ENCODE data around the gene GPR35.

DNA sequence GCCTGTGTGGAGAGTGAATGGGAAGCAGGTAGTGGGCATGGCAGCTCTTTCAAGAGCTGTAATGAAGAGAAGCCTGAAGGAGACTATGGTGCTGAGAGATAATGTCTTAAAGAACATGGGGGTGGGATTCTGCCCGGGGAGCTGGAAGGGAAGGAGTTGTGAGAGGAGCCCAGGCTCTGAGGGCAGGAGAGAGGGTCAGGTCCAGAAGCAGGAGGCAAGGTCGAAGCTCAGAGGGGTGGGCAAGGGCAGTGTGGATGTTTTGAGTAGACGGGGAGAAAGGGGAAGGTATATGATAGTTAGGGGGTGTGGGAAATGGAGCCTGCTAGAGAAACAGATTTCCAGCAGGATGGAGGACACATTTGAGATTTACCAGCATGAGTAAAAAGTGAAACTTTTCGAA is 36.6 kb upstream of the GPR35 start:
- TF ChIP-seq, protein P1, sequence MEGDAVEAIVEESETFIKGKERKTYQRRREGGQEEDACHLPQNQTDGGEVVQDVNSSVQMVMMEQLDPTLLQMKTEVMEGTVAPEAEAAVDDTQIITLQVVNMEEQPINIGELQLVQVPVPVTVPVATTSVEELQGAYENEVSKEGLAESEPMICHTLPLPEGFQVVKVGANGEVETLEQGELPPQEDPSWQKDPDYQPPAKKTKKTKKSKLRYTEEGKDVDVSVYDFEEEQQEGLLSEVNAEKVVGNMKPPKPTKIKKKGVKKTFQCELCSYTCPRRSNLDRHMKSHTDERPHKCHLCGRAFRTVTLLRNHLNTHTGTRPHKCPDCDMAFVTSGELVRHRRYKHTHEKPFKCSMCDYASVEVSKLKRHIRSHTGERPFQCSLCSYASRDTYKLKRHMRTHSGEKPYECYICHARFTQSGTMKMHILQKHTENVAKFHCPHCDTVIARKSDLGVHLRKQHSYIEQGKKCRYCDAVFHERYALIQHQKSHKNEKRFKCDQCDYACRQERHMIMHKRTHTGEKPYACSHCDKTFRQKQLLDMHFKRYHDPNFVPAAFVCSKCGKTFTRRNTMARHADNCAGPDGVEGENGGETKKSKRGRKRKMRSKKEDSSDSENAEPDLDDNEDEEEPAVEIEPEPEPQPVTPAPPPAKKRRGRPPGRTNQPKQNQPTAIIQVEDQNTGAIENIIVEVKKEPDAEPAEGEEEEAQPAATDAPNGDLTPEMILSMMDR (IDR thresholded peaks at IDR 0.05; ENCODE audit: extremely low read depth in 1 of 2, insufficient read depth in 1 of 2, low read depth in 1 of 2, low read length in 2 of 2): no peak
- TF ChIP-seq POLR2A (IDR thresholded peaks at IDR 0.05; ENCODE audit: low read depth, low read length) (no peak), EZH2 (IDR thresholded peaks at IDR 0.05; ENCODE audit: borderline replicate concordance, low read depth, low read length, severe bottlenecking) (no peak)

Measured in endothelial cell of umbilical vein (primary cell).